LoVo (cell line): ENCODE results near the gene SDK1.
"Not testable (repeated sequence)": the region's sequence is repeated elsewhere in the genome, so short reads cannot be mapped to it uniquely, and the experiment has no call there.

Experiments
- DNase-seq: peaks from one replicate; pipeline ENCODE4 v3.0.0-alpha.2; 2016; ENCODE audit warnings: low spot score

The SDK1 gene

GRCh38 chr7:3960050-3960763 is 659.2 kb downstream of the SDK1 start:
- DNase-seq: no peak

GRCh38 chr7:3960942-3961341 is 659.9 kb downstream of the SDK1 start:
- DNase-seq: no peak

GRCh38 chr7:3961857-3962503 is 660.9 kb downstream of the SDK1 start:
- no peak for DNase-seq

GRCh38 chr7:3963768-3964167 is 662.7 kb downstream of the SDK1 start:
- not testable (repeated sequence) for DNase-seq

GRCh38 chr7:3964980-3965606 is 664.0 kb downstream of the SDK1 start:
- no peak for DNase-seq

- no peak for DNase-seq
Observed at GRCh38 chr7:3965794-3966395, 664.8 kb downstream of the SDK1 start.

- no peak for DNase-seq
Observed at GRCh38 chr7:3968234-3968633, 667.2 kb downstream of the SDK1 start.

- DNase-seq: no peak
Observed at GRCh38 chr7:3969286-3969685, 668.2 kb downstream of the SDK1 start.

- DNase-seq: no peak
Observed at GRCh38 chr7:3971323-3971722, 670.3 kb downstream of the SDK1 start.

- no peak for DNase-seq
Observed at GRCh38 chr7:3973264-3973663, 672.2 kb downstream of the SDK1 start.

GRCh38 chr7:3974329-3974728 is 673.3 kb downstream of the SDK1 start:
- no peak for DNase-seq

- no peak for DNase-seq
Observed at GRCh38 chr7:3975371-3975770, 674.3 kb downstream of the SDK1 start.

- no peak for DNase-seq
Observed at GRCh38 chr7:3977391-3977790, 676.3 kb downstream of the SDK1 start.

- no peak for DNase-seq
Observed at GRCh38 chr7:3978839-3979238, 677.8 kb downstream of the SDK1 start.

GRCh38 chr7:3979611-3980299 is 678.7 kb downstream of the SDK1 start:
- DNase-seq: no peak

GRCh38 chr7:3980300-3980643 is 679.2 kb downstream of the SDK1 start:
- DNase-seq: no peak

GRCh38 chr7:3981281-3981680 is 680.2 kb downstream of the SDK1 start:
- no peak for DNase-seq

GRCh38 chr7:3984456-3984855 is 683.4 kb downstream of the SDK1 start:
- no peak for DNase-seq

- no peak for DNase-seq
Observed at GRCh38 chr7:3986927-3987326, 685.9 kb downstream of the SDK1 start.

- DNase-seq: no peak
Observed at GRCh38 chr7:3987426-3987927, 686.4 kb downstream of the SDK1 start.

- DNase-seq: no peak
Observed at GRCh38 chr7:3989723-3990122, 688.7 kb downstream of the SDK1 start.

GRCh38 chr7:3991731-3992231 is 690.7 kb downstream of the SDK1 start:
- no peak for DNase-seq
